SK-N-SH (cell line): Measurements from ENCODE around the gene UQCR10. TPM values are rescaled to one million over a fixed set of nuclear protein-coding genes. Genes with fewer than 3 reads are reported as not detected.

Experiments
- CTCF ChIA-PET: fragments of 300-600, 350-600 bp; formaldehyde crosslinking; extraction: SDS; loops from one replicate; lab custom pipeline; 2021; lab: Yijun Ruan, JAX
- POLR2A ChIA-PET: fragments of 350-600 bp; sonication (Branson Sonifier 250); formaldehyde crosslinking; extraction: SDS; loops from one replicate; lab custom pipeline; 2020; ENCODE audit warnings: antibody characterized with exemption, inconsistent platforms; lab: Yijun Ruan, JAX
- DNase-seq: peaks from one replicate; pipeline ENCODE4 v3.0.0; 2012
- H2AFZ ChIP-seq: fragments of 200-600 bp; sonication (generic); 2 replicates; pipeline ENCODE4 v1.8.1; 2016; ENCODE audit warnings: antibody characterized with exemption, mild to moderate bottlenecking, low read depth
- H3F3A ChIP-seq: fragments of 200-600 bp; sonication (generic); replicated peaks from 2 replicates; pipeline ENCODE3; 2016; ENCODE audit warnings: antibody characterized with exemption, mild to moderate bottlenecking; ENCODE audit not compliant: insufficient read depth
- H3K27ac ChIP-seq, 2 experiments: fragments of 200-500 bp in 1 of 2; fragments of 200-600 bp in 1 of 2; sonication (Bioruptor generic) in 1 of 2; sonication (generic), shearing (Covaris generic) in 1 of 2; 2 replicates each; pipeline versions ENCODE4 v1.5.1 to v1.6.1; 2014 to 2016; ENCODE audit warnings: low read depth in 2 of 2, inconsistent platforms in 1 of 2, low read length in 1 of 2, mild to moderate bottlenecking in 1 of 2, mixed read lengths in 1 of 2
- H3K27me3 ChIP-seq: fragments of 200-600 bp; sonication (generic), shearing (Covaris generic); 2 replicates; pipeline ENCODE4 v1.6.1; 2016; ENCODE audit warnings: mixed run types; ENCODE audit not compliant: insufficient read depth
- H3K36me3 ChIP-seq, 2 experiments: fragments of 200-500 bp in 1 of 2; fragments of 200-600 bp in 1 of 2; sonication (Bioruptor generic) in 1 of 2; sonication (generic) in 1 of 2; replicated peaks in 1 of 2; 2 replicates each; pipeline versions ENCODE3 to v1.5.1; 2014 to 2016; ENCODE audit warnings: low read length in 1 of 2, mild to moderate bottlenecking in 1 of 2; ENCODE audit not compliant: insufficient read depth in 2 of 2, control insufficient read depth in 1 of 2
- H3K4me1 ChIP-seq, 2 experiments: fragments of 200-500 bp in 1 of 2; fragments of 200-600 bp in 1 of 2; sonication (Bioruptor generic) in 1 of 2; sonication (generic), shearing (Covaris generic) in 1 of 2; 2 replicates each; pipeline versions ENCODE4 v1.5.1 to v1.6.1; 2014 to 2016; ENCODE audit warnings: low read depth in 1 of 2, low read length in 1 of 2, mixed run types in 1 of 2; ENCODE audit not compliant: insufficient read depth in 2 of 2, control insufficient read depth in 1 of 2
- H3K4me2 ChIP-seq: fragments of 200-600 bp; sonication (generic), shearing (Covaris generic); 2 replicates; pipeline ENCODE4 v1.6.1; 2017; ENCODE audit warnings: mixed run types
- H3K4me3 ChIP-seq, 2 experiments: fragments of 200-500 bp in 1 of 2; fragments of 200-600 bp in 1 of 2; sonication (Bioruptor generic) in 1 of 2; sonication (generic), shearing (Covaris generic) in 1 of 2; 2 replicates each; pipeline versions ENCODE4 v1.5.1 to v1.8.1; 2014 to 2016; ENCODE audit warnings: low read depth in 2 of 2, inconsistent platforms in 1 of 2, low read length in 1 of 2, mild to moderate bottlenecking in 1 of 2, mixed read lengths in 1 of 2, moderate library complexity in 1 of 2
- H3K79me2 ChIP-seq: fragments of 200-600 bp; sonication (generic); 2 replicates; pipeline ENCODE4 v1.8.1; 2017; ENCODE audit warnings: mild to moderate bottlenecking; ENCODE audit not compliant: insufficient read depth
- H3K9ac ChIP-seq: fragments of 200-600 bp; sonication (generic); 2 replicates; pipeline ENCODE4 v1.6.1; 2017; ENCODE audit warnings: mixed run types
- H3K9me2 ChIP-seq: fragments of 200-600 bp; sonication (generic); 2 replicates; pipeline ENCODE4 v1.6.1; 2017; ENCODE audit warnings: mixed run types
- H3K9me3 ChIP-seq: fragments of 200-600 bp; sonication (generic); 2 replicates; pipeline ENCODE4 v1.6.1; 2017; ENCODE audit warnings: mixed run types, mild to moderate bottlenecking, moderate library complexity
- H4K20me1 ChIP-seq: fragments of 200-600 bp; sonication (generic); 2 replicates; pipeline ENCODE4 v1.6.1; 2017; ENCODE audit warnings: mild to moderate bottlenecking, mixed run types; ENCODE audit not compliant: insufficient read depth
- CHD2 ChIP-seq: fragments of 150-350 bp; IDR thresholded peaks from 2 replicates; pipeline ENCODE4 v1.6.1; 2018; ENCODE audit warnings: low read length; ENCODE audit not compliant: partially characterized antibody
- ELF1 ChIP-seq: IDR thresholded peaks from 2 replicates; pipeline ENCODE4 v1.4.0; 2012
- EZH2phosphoT487 ChIP-seq: fragments of 200-600 bp; sonication (generic); IDR thresholded peaks from 2 replicates; pipeline ENCODE4 v1.6.1; 2017; ENCODE audit warnings: low read depth, mixed run types, mild to moderate bottlenecking, antibody characterized with exemption, moderate library complexity, borderline replicate concordance
- FOSL2 ChIP-seq: IDR thresholded peaks from 2 replicates; pipeline ENCODE4 v1.4.0; 2012; ENCODE audit warnings: low read depth, mild to moderate bottlenecking, moderate library complexity, borderline replicate concordance
- GATA2 ChIP-seq: sonication (generic); formaldehyde crosslinking; IDR thresholded peaks from 2 replicates; pipeline ENCODE4 v1.5.0; 2020; ENCODE audit warnings: mild to moderate bottlenecking, missing genetic modification reagents
- MEF2A ChIP-seq: IDR thresholded peaks from 2 replicates; pipeline ENCODE4 v1.4.0; 2012; ENCODE audit warnings: low read depth, borderline replicate concordance
- NFIC ChIP-seq: IDR thresholded peaks from 2 replicates; pipeline ENCODE4 v1.4.0; 2012; ENCODE audit warnings: borderline replicate concordance
- POLR2AphosphoS5 ChIP-seq: IDR thresholded peaks from 2 replicates; pipeline ENCODE4 v1.6.1; 2012; ENCODE audit warnings: low read depth, low read length
- RAD21 ChIP-seq: IDR thresholded peaks from 2 replicates; pipeline ENCODE4 v1.6.1; 2012; ENCODE audit warnings: mild to moderate bottlenecking, low read length
- RCOR1 ChIP-seq: fragments of 150-350 bp; IDR thresholded peaks from 2 replicates; pipeline ENCODE4 v1.6.1; 2017; ENCODE audit warnings: antibody characterized with exemption, low read length
- RFX5 ChIP-seq: IDR thresholded peaks from 2 replicates; pipeline ENCODE4 v1.6.1; 2012; ENCODE audit warnings: mild to moderate bottlenecking, improper control_type of control experiment, low read length
- SMC3 ChIP-seq: IDR thresholded peaks from 2 replicates; pipeline ENCODE4 v1.6.1; 2012; ENCODE audit warnings: low read depth, low read length, improper control_type of control experiment
- TCF12 ChIP-seq: IDR thresholded peaks from 2 replicates; pipeline ENCODE4 v1.4.0; 2012
- TEAD4 ChIP-seq: IDR thresholded peaks from 2 replicates; pipeline ENCODE4 v1.4.0; 2012; ENCODE audit warnings: mild to moderate bottlenecking, borderline replicate concordance; ENCODE audit not compliant: insufficient read depth
- USF1 ChIP-seq: IDR thresholded peaks from 2 replicates; pipeline ENCODE4 v1.4.0; 2012; ENCODE audit warnings: low read depth, borderline replicate concordance
- USF2 ChIP-seq: fragments of 150-350 bp; IDR thresholded peaks from 2 replicates; pipeline ENCODE4 v1.6.1; 2017; ENCODE audit warnings: antibody characterized with exemption, low read length, low read depth, borderline replicate concordance
- YY1 ChIP-seq: IDR thresholded peaks from 2 replicates; pipeline ENCODE4 v1.4.0; 2012; ENCODE audit warnings: low read depth, mild to moderate bottlenecking
- WGBS: methylation state at CpG from one replicate; pipeline ENCODE4 v1.1.6; 2017; ENCODE audit warnings: low lambda C conversion rate; 5-methylcytosine and 5-hydroxymethylcytosine counted together
- polyA plus RNA-seq, 3 experiments: library from polyadenylated mRNA; depleted of rRNA; stranded (reverse); fragments of >200 nt; gene quantifications; 2 replicates each; pipeline ENCODE4 v1.2.3, GENCODE V29; 2012
- TF ChIP-seq, protein P1 (sequence below): IDR thresholded peaks from 2 replicates; pipeline ENCODE4 v1.4.0; 2012; ENCODE audit warnings: low read depth, borderline replicate concordance
- TF ChIP-seq, protein P2 (sequence below): IDR thresholded peaks from 2 replicates; pipeline ENCODE4 v1.6.1; 2012; ENCODE audit warnings: mild to moderate bottlenecking, low read depth, low read length, moderate library complexity
- TF ChIP-seq, protein P3 (sequence below): fragments of 150-350 bp; IDR thresholded peaks from 2 replicates; pipeline ENCODE4 v1.6.1; 2016; ENCODE audit warnings: mild to moderate bottlenecking, low read depth, low read length

UQCR10 gene
- polyA plus RNA-seq, 1 of the 3 experiments (the other 2 are of a cell fraction): 248 TPM

GRCh38 chr22:29786031-29786430 is 18.9 kb downstream of the UQCR10 start:
- no peak overlapping the region for H2AFZ ChIP-seq
- H4K20me1 ChIP-seq: no peaks in the 10 kb centered on the region
- no peaks in the 10 kb centered on the region for H3K27me3 ChIP-seq
- no peak for TF ChIP-seq SMC3
- no peak for TF ChIP-seq RAD21
- TF ChIP-seq USF1: no peak
- TF ChIP-seq TEAD4: no peak
- TF ChIP-seq, protein P1, sequence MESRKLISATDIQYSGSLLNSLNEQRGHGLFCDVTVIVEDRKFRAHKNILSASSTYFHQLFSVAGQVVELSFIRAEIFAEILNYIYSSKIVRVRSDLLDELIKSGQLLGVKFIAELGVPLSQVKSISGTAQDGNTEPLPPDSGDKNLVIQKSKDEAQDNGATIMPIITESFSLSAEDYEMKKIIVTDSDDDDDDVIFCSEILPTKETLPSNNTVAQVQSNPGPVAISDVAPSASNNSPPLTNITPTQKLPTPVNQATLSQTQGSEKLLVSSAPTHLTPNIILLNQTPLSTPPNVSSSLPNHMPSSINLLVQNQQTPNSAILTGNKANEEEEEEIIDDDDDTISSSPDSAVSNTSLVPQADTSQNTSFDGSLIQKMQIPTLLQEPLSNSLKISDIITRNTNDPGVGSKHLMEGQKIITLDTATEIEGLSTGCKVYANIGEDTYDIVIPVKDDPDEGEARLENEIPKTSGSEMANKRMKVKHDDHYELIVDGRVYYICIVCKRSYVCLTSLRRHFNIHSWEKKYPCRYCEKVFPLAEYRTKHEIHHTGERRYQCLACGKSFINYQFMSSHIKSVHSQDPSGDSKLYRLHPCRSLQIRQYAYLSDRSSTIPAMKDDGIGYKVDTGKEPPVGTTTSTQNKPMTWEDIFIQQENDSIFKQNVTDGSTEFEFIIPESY: no peak
- no peak for TF ChIP-seq FOSL2
- TF ChIP-seq, protein P2, sequence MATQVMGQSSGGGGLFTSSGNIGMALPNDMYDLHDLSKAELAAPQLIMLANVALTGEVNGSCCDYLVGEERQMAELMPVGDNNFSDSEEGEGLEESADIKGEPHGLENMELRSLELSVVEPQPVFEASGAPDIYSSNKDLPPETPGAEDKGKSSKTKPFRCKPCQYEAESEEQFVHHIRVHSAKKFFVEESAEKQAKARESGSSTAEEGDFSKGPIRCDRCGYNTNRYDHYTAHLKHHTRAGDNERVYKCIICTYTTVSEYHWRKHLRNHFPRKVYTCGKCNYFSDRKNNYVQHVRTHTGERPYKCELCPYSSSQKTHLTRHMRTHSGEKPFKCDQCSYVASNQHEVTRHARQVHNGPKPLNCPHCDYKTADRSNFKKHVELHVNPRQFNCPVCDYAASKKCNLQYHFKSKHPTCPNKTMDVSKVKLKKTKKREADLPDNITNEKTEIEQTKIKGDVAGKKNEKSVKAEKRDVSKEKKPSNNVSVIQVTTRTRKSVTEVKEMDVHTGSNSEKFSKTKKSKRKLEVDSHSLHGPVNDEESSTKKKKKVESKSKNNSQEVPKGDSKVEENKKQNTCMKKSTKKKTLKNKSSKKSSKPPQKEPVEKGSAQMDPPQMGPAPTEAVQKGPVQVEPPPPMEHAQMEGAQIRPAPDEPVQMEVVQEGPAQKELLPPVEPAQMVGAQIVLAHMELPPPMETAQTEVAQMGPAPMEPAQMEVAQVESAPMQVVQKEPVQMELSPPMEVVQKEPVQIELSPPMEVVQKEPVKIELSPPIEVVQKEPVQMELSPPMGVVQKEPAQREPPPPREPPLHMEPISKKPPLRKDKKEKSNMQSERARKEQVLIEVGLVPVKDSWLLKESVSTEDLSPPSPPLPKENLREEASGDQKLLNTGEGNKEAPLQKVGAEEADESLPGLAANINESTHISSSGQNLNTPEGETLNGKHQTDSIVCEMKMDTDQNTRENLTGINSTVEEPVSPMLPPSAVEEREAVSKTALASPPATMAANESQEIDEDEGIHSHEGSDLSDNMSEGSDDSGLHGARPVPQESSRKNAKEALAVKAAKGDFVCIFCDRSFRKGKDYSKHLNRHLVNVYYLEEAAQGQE: no peak
- no peak for TF ChIP-seq ELF1
- no peak for TF ChIP-seq USF2
- TF ChIP-seq EZH2phosphoT487: no peak
- TF ChIP-seq MEF2A: no peak
- TF ChIP-seq YY1: no peak
- TF ChIP-seq GATA2: no peak
- TF ChIP-seq RFX5: no peak
- TF ChIP-seq CHD2: no peak
- TF ChIP-seq, protein P3, sequence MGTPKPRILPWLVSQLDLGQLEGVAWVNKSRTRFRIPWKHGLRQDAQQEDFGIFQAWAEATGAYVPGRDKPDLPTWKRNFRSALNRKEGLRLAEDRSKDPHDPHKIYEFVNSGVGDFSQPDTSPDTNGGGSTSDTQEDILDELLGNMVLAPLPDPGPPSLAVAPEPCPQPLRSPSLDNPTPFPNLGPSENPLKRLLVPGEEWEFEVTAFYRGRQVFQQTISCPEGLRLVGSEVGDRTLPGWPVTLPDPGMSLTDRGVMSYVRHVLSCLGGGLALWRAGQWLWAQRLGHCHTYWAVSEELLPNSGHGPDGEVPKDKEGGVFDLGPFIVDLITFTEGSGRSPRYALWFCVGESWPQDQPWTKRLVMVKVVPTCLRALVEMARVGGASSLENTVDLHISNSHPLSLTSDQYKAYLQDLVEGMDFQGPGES: no peak
- no peak for TF ChIP-seq TCF12
- TF ChIP-seq RCOR1: no peak
- no peak for TF ChIP-seq NFIC
- TF ChIP-seq POLR2AphosphoS5: no peak
- H3K9me3 ChIP-seq: no peaks in the 10 kb centered on the region
- H3F3A ChIP-seq: peaks cover 12% of the 10 kb centered on the region
- DNase-seq: no peak
- H3K4me2 ChIP-seq: no peak overlapping the region
- no peaks in the 10 kb centered on the region for H3K79me2 ChIP-seq
- H3K4me1 ChIP-seq: peaks cover 5 to 12% of the 10 kb centered on the region in 2 experiments; a peak in 3 of 4 replicates
- peaks cover 8 to 35% of the 10 kb centered on the region in 2 experiments for H3K36me3 ChIP-seq
- H3K4me3 ChIP-seq: no peak overlapping the region
- ChIA-PET CTCF (no interaction called here), POLR2A (no interaction called here)
- H3K27ac ChIP-seq: no peak overlapping the region
- no peak overlapping the region for H3K9ac ChIP-seq
- H3K9me2 ChIP-seq: no peaks in the 10 kb centered on the region
- 80% methylated on average over 5 of the region's 5 CpGs for WGBS
